ENCODE data around the gene TM9SF1. TPM values are rescaled to one million over a fixed set of nuclear protein-coding genes. Genes with fewer than 3 reads are reported as not detected.
"Not testable (repeated sequence)": the region's sequence is repeated elsewhere in the genome, so short reads cannot be mapped to it uniquely, and the experiment has no call there.

TM9SF1 gene
- total RNA-seq, 1 donor from 2014 or later, result 48.9 TPM

- DNase-seq, result no peak
- H3K27ac ChIP-seq, result peak overlapping the region; percentile 91
- no peaks in the 10 kb centered on the region for H3K27me3 ChIP-seq (ENCODE audit: low read depth)
- TF ChIP-seq, protein P1, sequence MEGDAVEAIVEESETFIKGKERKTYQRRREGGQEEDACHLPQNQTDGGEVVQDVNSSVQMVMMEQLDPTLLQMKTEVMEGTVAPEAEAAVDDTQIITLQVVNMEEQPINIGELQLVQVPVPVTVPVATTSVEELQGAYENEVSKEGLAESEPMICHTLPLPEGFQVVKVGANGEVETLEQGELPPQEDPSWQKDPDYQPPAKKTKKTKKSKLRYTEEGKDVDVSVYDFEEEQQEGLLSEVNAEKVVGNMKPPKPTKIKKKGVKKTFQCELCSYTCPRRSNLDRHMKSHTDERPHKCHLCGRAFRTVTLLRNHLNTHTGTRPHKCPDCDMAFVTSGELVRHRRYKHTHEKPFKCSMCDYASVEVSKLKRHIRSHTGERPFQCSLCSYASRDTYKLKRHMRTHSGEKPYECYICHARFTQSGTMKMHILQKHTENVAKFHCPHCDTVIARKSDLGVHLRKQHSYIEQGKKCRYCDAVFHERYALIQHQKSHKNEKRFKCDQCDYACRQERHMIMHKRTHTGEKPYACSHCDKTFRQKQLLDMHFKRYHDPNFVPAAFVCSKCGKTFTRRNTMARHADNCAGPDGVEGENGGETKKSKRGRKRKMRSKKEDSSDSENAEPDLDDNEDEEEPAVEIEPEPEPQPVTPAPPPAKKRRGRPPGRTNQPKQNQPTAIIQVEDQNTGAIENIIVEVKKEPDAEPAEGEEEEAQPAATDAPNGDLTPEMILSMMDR (IDR thresholded peaks at IDR 0.05), result no peak
- H3K36me3 ChIP-seq, result peaks cover 39% of the 10 kb centered on the region
- no peaks in the 10 kb centered on the region for H3K9me3 ChIP-seq
- peak overlapping the region; percentile 83 for H3K4me3 ChIP-seq
- peaks cover 29% of the 10 kb centered on the region for H3K4me1 ChIP-seq
- ATAC-seq, result peak; percentile 1 to 5
- intact Hi-C loops (cut with DNase I), result no loop called here
Observed at GRCh38 chr14:24231263-24232120, 36.3 kb upstream of the TM9SF1 start.

DNA sequence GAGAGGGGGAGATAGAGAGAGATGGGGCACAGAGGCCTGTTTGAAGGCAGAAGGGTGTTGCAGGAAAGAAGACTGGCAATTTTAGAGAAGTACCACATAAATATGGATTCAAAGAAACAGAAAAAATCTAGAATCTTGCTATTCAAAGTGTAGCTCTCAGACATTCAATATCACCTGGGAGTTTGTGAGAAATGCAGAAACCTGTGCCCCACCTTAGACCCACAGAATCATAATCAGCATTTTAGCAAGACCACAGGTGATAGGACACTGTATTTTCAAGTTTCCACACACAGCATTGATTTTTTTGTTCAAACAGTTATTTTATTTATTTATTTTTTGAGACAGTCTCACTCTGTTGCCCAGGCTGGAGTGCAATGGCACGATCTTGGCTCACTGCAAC is 33.7 kb upstream of the TM9SF1 start:
- DNase-seq (no peak), ATAC-seq (no peak)
- Histone ChIP-seq H3K4me1 (peaks cover 22% of the 10 kb centered on the region), H3K36me3 (peaks cover 21% of the 10 kb centered on the region), H3K4me3 (no peak overlapping the region), H3K9me3 (no peaks in the 10 kb centered on the region), H3K27me3 (ENCODE audit: low read depth) (no peaks in the 10 kb centered on the region), H3K27ac (no peak overlapping the region)
- TF ChIP-seq, protein P1 (IDR thresholded peaks at IDR 0.05), result no peak
- intact Hi-C loops (cut with DNase I), result no loop called here

- H3K4me3 ChIP-seq, result no peak overlapping the region
- DNase-seq, result no peak
- H3K27me3 ChIP-seq (ENCODE audit: low read depth), result no peaks in the 10 kb centered on the region
- TF ChIP-seq, protein P1 (IDR thresholded peaks at IDR 0.05), result no peak
- H3K36me3 ChIP-seq, result peaks cover 20% of the 10 kb centered on the region
- H3K4me1 ChIP-seq, result peaks cover 10% of the 10 kb centered on the region
- intact Hi-C loops (cut with DNase I), result no loop called here
- no peaks in the 10 kb centered on the region for H3K9me3 ChIP-seq
- ATAC-seq, result no peak
- no peak overlapping the region for H3K27ac ChIP-seq
Observed at GRCh38 chr14:24226473-24226872, 31.2 kb upstream of the TM9SF1 start.

DNA sequence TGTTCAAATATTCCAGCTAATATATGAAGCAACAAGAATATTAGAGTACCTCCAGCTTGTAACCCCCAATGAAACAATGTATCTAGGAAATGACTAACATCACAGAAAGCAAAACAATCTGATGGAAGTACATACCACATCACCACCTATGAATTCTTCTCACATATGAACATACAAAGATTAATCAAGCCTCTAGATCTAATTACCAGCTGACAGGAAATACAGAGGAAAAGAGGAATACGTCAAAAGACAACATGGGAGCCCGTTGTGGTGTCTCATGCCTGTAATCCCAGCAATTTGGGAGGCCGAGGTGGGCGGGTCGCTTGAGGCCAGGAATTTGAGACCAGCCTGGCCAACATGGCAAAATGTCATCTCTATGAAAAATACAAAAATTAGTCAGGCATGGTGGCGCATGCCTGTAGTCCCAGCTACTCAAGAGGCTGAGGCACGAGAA is 29.4 kb upstream of the TM9SF1 start:
- ATAC-seq (no peak), DNase-seq (no peak)
- TF ChIP-seq, protein P1 (IDR thresholded peaks at IDR 0.05), result no peak
- Histone ChIP-seq H3K9me3 (no peaks in the 10 kb centered on the region), H3K4me3 (no peak overlapping the region), H3K27me3 (ENCODE audit: low read depth) (no peaks in the 10 kb centered on the region), H3K36me3 (peaks cover 22% of the 10 kb centered on the region), H3K4me1 (no peaks in the 10 kb centered on the region), H3K27ac (no peak overlapping the region)
- intact Hi-C loops (cut with DNase I), result no loop called here

DNA sequence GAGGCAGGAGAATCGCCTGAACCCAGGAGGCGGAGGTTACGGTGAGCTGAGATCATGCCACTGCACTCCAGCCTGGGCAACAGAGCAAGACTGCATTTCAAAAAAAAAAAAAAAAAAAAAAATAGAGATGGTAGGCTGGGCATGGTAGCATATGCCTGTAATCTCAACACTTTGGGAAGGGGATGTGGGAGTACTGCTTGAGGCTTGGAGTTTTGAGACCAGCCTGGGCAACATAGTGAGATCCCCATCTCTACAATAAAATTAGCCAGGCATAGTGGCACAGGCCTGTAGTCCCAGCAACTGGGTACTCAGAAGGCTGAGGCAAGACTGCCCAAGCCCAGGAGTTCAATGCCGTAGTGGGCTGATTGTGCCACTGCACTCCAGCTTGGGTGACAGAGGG is 27.7 kb upstream of the TM9SF1 start:
- H3K27me3 ChIP-seq (ENCODE audit: low read depth); H3K4me1 ChIP-seq; H3K27ac ChIP-seq; H3K4me3 ChIP-seq; H3K9me3 ChIP-seq; intact Hi-C loops (cut with DNase I); ATAC-seq; DNase-seq: not testable (repeated sequence)
- H3K36me3 ChIP-seq, result peaks cover 20% of the 10 kb centered on the region

- intact Hi-C loops (cut with DNase I), result no loop called here
- Histone ChIP-seq H3K4me1 (peaks cover 15% of the 10 kb centered on the region), H3K27me3 (ENCODE audit: low read depth) (no peaks in the 10 kb centered on the region), H3K27ac (no peak overlapping the region), H3K4me3 (no peak overlapping the region), H3K9me3 (no peaks in the 10 kb centered on the region), H3K36me3 (peaks cover 15% of the 10 kb centered on the region)
- TF ChIP-seq, protein P1 (IDR thresholded peaks at IDR 0.05), result no peak
- ATAC-seq (no peak), DNase-seq (no peak)
Observed at GRCh38 chr14:24219521-24219920, 24.3 kb upstream of the TM9SF1 start.
